ENCODE measurements around the gene NRROS.
A peak's percentile ranks its signal among the peaks of the same experiment; 100 is the strongest.
"Not testable (repeated sequence)": the region's sequence is repeated elsewhere in the genome, so short reads cannot be mapped to it uniquely, and the experiment has no call there.

NRROS gene

DNA sequence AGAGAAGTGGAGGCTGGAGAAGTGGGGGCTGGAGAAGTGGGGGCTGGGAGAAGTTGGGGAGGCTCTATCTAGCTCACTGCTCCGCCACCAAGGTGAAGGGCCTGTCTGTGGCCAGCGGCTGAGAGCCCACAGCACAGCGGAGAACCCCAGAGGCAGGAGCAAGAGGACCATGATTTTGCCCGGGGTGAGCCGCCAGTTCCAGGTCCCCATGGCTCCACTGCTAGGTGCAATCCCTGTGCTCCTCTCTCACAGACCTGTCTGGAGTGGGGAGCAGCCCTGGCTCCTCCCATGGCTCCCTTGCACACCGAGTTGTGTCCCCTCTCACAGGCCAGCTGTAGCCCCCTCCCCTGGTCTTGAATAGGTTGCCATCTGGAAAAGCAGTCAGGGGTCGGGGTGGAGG is 4.7 kb upstream of the NRROS start:
- no peak overlapping the region for H2AFZ ChIP-seq (ENCODE audit: low read depth, low read length, severe bottlenecking)
- no peaks in the 10 kb centered on the region for H3K36me3 ChIP-seq (ENCODE audit: low read length)
- H3K27ac ChIP-seq (ENCODE audit: low read depth, low read length), result no peak overlapping the region
- H3K4me2 ChIP-seq (ENCODE audit: low read depth, low read length, poor library complexity, severe bottlenecking), result no peak overlapping the region
- H3K79me2 ChIP-seq (ENCODE audit: insufficient read depth, low read length), result no peaks in the 10 kb centered on the region
- no peak overlapping the region for H3K9ac ChIP-seq (ENCODE audit: low read length)
- TF ChIP-seq EZH2phosphoT487 (conservative IDR thresholded peaks at IDR 0.05; ENCODE audit: low read length), result no peak
- TF ChIP-seq, protein P1, sequence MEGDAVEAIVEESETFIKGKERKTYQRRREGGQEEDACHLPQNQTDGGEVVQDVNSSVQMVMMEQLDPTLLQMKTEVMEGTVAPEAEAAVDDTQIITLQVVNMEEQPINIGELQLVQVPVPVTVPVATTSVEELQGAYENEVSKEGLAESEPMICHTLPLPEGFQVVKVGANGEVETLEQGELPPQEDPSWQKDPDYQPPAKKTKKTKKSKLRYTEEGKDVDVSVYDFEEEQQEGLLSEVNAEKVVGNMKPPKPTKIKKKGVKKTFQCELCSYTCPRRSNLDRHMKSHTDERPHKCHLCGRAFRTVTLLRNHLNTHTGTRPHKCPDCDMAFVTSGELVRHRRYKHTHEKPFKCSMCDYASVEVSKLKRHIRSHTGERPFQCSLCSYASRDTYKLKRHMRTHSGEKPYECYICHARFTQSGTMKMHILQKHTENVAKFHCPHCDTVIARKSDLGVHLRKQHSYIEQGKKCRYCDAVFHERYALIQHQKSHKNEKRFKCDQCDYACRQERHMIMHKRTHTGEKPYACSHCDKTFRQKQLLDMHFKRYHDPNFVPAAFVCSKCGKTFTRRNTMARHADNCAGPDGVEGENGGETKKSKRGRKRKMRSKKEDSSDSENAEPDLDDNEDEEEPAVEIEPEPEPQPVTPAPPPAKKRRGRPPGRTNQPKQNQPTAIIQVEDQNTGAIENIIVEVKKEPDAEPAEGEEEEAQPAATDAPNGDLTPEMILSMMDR (IDR thresholded peaks at IDR 0.05; ENCODE audit: insufficient read depth, low read length, poor library complexity, severe bottlenecking), result no peak
- H3K4me3 ChIP-seq (ENCODE audit: insufficient read depth, low read length, poor library complexity, severe bottlenecking), result no peak overlapping the region
- H4K20me1 ChIP-seq (ENCODE audit: low read depth, low read length), result no peaks in the 10 kb centered on the region
- no peaks in the 10 kb centered on the region for H3K9me2 ChIP-seq (replicated peaks; ENCODE audit: insufficient read depth, low read length)
- no peaks in the 10 kb centered on the region for H3K27me3 ChIP-seq (ENCODE audit: low read length)
- no peaks in the 10 kb centered on the region for H3K9me3 ChIP-seq (ENCODE audit: insufficient read depth, low read length)
- H3F3A ChIP-seq (ENCODE audit: insufficient read depth), result peaks cover 8% of the 10 kb centered on the region

DNA sequence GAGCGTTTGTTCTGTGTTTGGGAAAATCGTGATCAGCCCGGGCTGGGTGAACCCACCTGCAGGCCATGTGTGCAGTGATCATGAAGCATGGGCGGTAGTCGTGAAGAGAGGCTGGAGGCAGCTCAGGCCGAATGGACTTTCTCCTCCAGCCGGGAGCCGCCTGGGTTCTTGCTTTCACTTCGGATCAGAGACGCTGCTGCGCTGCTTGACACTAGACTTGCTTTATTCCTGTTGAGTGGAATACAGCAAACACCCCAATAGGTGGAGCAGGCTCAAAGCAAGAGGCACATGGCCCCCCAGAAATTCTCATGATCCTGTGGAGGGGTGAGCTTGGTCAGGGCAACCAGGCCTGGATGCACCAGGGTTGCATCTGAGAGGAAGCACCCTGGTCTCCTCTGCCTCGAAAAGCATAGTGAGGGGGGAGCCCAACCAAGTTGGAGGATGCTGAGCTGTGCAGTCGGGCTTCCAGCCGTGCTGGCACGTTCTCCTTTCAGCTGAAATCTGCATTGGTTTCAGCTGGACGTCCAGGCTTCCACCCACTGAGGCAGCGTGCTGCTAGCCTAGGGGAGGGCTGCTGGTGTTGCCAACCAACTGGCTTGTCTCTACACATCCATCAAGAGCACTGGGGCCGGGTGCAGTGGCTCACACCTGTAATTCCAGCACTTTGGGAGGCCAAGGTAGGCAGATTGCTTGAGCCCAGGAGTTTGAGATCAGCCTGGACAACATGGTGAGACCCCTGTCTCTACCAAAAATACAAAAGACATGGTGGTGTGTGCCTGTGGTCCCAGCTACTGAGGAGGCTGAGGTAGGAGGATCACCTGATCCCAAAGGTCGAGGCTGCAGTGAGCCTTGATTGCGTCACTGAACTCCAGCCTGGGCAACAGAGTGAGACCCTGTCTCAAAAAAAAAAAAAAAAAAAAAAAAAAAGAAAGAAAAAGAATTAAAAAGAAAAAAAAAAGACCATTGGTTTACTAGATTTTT is 2.8 kb upstream of the NRROS start:
- no peaks in the 10 kb centered on the region for H3K79me2 ChIP-seq (ENCODE audit: insufficient read depth, low read length)
- H4K20me1 ChIP-seq (ENCODE audit: low read depth, low read length), result no peaks in the 10 kb centered on the region
- H3K4me2 ChIP-seq (ENCODE audit: low read depth, low read length, poor library complexity, severe bottlenecking), result no peak overlapping the region
- H3K9me2 ChIP-seq (replicated peaks; ENCODE audit: insufficient read depth, low read length), result no peaks in the 10 kb centered on the region
- no peaks in the 10 kb centered on the region for H3K27me3 ChIP-seq (ENCODE audit: low read length)
- H3K4me3 ChIP-seq (ENCODE audit: insufficient read depth, low read length, poor library complexity, severe bottlenecking), result no peak overlapping the region
- H3K27ac ChIP-seq (ENCODE audit: low read depth, low read length), result no peak overlapping the region
- TF ChIP-seq, protein P1 (IDR thresholded peaks at IDR 0.05; ENCODE audit: insufficient read depth, low read length, poor library complexity, severe bottlenecking), result no peak
- no peak for TF ChIP-seq EZH2phosphoT487 (conservative IDR thresholded peaks at IDR 0.05; ENCODE audit: low read length)
- H3K9ac ChIP-seq (ENCODE audit: low read length), result no peak overlapping the region
- H3K9me3 ChIP-seq (ENCODE audit: insufficient read depth, low read length), result no peaks in the 10 kb centered on the region
- no peaks in the 10 kb centered on the region for H3K36me3 ChIP-seq (ENCODE audit: low read length)
- H2AFZ ChIP-seq (ENCODE audit: low read depth, low read length, severe bottlenecking), result no peak overlapping the region
- H3F3A ChIP-seq (ENCODE audit: insufficient read depth), result peaks cover 3% of the 10 kb centered on the region

DNA sequence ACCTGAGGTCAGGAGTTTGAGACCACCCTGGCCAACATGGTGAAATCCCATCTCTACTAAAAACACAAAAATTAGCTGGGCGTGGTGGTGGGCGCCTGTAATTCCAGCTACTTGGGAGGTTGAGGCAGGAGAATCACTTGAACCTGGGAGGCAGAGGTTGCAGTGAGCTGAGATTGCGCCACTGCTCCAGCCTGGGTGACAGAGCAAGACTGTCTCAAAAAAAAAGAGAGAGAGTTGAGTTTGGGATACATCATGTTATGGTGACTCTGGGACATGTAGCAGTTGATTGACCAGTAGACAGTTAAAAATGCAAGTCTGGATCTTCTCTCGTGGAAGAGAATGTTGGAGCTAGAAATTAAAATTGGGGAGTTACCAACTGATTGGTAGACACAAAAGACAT is 1.6 kb upstream of the NRROS start:
- H4K20me1 ChIP-seq (ENCODE audit: low read depth, low read length); H3K9ac ChIP-seq (ENCODE audit: low read length); H3K27ac ChIP-seq (ENCODE audit: low read depth, low read length); H3K9me2 ChIP-seq (replicated peaks; ENCODE audit: insufficient read depth, low read length); H3K4me3 ChIP-seq (ENCODE audit: insufficient read depth, low read length, poor library complexity, severe bottlenecking); H3F3A ChIP-seq (ENCODE audit: insufficient read depth); H3K79me2 ChIP-seq (ENCODE audit: insufficient read depth, low read length); H2AFZ ChIP-seq (ENCODE audit: low read depth, low read length, severe bottlenecking); H3K4me2 ChIP-seq (ENCODE audit: low read depth, low read length, poor library complexity, severe bottlenecking); H3K27me3 ChIP-seq (ENCODE audit: low read length); H3K36me3 ChIP-seq (ENCODE audit: low read length); H3K9me3 ChIP-seq (ENCODE audit: insufficient read depth, low read length): not testable (repeated sequence)

DNA sequence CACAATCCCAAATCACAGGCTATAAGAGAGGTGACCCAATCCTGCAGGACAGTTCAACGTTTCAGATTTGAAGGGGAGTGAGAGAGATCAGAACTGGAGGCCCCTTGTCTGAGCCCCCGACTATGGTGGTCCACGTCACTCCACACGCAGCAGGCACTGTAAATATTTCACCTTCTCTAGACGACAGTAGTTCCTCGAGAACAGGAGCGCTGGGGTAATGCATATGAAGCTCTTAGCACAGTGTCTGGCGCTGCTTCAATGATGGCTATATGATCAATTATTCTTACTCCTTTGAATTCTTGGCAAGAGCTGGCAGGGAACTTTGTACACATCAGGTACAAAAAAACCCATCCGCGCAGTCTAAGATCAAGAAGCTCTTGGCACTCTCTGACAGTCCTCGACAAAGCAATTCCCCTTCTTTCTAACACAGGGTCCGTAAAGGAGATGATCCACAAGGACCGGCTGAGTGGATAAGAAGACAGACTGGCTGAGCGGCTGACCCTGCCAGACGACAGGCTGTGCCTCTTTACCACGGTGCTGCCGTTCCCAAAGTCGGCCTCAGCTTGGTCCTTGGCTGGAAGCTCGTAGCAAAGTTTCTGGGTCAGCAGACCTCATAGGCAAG is 522 bp upstream of the NRROS start:
- Histone ChIP-seq H3K9ac (ENCODE audit: low read length) (peak overlapping the region; percentile 58), H3K27ac (ENCODE audit: low read depth, low read length) (no peak overlapping the region), H3K79me2 (ENCODE audit: insufficient read depth, low read length) (no peaks in the 10 kb centered on the region), H3K4me3 (ENCODE audit: insufficient read depth, low read length, poor library complexity, severe bottlenecking) (peak overlapping the region; percentile 47), H3K4me2 (ENCODE audit: low read depth, low read length, poor library complexity, severe bottlenecking) (peak overlapping the region; percentile 67), H4K20me1 (ENCODE audit: low read depth, low read length) (no peaks in the 10 kb centered on the region), H3F3A (ENCODE audit: insufficient read depth) (no peaks in the 10 kb centered on the region), H3K9me2 (replicated peaks; ENCODE audit: insufficient read depth, low read length) (no peaks in the 10 kb centered on the region), H3K27me3 (ENCODE audit: low read length) (no peaks in the 10 kb centered on the region), H3K36me3 (ENCODE audit: low read length) (no peaks in the 10 kb centered on the region), H2AFZ (ENCODE audit: low read depth, low read length, severe bottlenecking) (peak overlapping the region; percentile 72), H3K9me3 (ENCODE audit: insufficient read depth, low read length) (no peaks in the 10 kb centered on the region)
- TF ChIP-seq, protein P1 (IDR thresholded peaks at IDR 0.05; ENCODE audit: insufficient read depth, low read length, poor library complexity, severe bottlenecking), result no peak
- TF ChIP-seq EZH2phosphoT487 (conservative IDR thresholded peaks at IDR 0.05; ENCODE audit: low read length), result no peak

Data from SU-DHL-6 (cell line).